ENCODE measurements around the gene NKD2. TPM values are rescaled to one million over a fixed set of nuclear protein-coding genes. Genes with fewer than 3 reads are reported as not detected.

NKD2 gene
- total RNA-seq, 1 donor from 2014 or later = 1.7 TPM

DNA sequence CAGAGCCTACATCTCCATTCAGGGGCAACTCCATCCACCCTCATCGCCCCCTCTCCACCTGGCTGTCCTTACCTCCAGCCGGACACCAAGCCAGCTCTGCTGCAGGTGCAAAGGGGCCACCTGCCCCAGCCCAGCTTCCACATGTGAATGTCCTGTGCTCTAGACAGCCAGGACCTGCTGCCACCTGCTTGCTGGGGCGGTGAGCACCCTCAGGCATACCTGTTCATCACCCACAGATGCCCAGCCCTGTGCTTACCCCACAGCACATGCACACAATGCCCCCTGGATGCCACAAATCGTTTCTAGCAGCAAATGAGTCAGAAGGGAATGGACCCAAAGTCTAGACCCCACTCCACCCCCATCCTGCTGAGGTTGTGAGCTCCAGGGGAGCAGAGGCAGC lies 13.3 kb upstream of the NKD2 start:
- TF ChIP-seq, protein P1, sequence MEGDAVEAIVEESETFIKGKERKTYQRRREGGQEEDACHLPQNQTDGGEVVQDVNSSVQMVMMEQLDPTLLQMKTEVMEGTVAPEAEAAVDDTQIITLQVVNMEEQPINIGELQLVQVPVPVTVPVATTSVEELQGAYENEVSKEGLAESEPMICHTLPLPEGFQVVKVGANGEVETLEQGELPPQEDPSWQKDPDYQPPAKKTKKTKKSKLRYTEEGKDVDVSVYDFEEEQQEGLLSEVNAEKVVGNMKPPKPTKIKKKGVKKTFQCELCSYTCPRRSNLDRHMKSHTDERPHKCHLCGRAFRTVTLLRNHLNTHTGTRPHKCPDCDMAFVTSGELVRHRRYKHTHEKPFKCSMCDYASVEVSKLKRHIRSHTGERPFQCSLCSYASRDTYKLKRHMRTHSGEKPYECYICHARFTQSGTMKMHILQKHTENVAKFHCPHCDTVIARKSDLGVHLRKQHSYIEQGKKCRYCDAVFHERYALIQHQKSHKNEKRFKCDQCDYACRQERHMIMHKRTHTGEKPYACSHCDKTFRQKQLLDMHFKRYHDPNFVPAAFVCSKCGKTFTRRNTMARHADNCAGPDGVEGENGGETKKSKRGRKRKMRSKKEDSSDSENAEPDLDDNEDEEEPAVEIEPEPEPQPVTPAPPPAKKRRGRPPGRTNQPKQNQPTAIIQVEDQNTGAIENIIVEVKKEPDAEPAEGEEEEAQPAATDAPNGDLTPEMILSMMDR (IDR thresholded peaks at IDR 0.05; ENCODE audit: insufficient read depth, low read length, poor library complexity, severe bottlenecking) = no peak
- H3K27me3 ChIP-seq (ENCODE audit: control insufficient read depth, insufficient read depth, low read length) = peaks cover 30% of the 10 kb centered on the region
- H3K4me3 ChIP-seq (ENCODE audit: low read depth, low read length) = no peak overlapping the region
- no peak for DNase-seq (ENCODE audit: low read depth)
- H3K36me3 ChIP-seq (ENCODE audit: control insufficient read depth, insufficient read depth, low read length) = no peaks in the 10 kb centered on the region

DNA sequence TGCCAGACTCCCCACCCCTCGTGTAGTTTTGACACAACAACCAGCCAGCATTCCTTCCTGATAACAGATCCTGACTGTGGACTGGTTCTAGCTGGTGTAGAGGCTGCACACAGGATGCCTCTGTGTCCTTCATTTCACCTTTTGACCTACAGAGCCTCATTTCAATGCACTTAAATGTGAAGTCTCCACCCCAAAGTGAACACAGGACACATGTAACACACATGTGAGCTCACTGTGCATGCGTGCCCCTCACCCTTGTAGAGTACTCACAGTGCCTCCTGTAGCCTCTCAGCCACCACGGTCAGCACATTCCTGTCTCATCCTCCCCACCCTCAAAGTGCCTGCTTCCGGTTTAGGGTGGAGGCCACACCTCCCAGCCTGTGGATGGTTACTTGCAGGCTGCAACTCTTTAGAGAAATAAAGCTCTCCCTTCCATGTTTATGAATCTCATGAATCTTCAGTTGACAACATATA lies 11.6 kb upstream of the NKD2 start:
- TF ChIP-seq, protein P1 (IDR thresholded peaks at IDR 0.05; ENCODE audit: insufficient read depth, low read length, poor library complexity, severe bottlenecking) = no peak
- Histone ChIP-seq H3K36me3 (ENCODE audit: control insufficient read depth, insufficient read depth, low read length) (no peaks in the 10 kb centered on the region), H3K27me3 (ENCODE audit: control insufficient read depth, insufficient read depth, low read length) (peaks cover 35% of the 10 kb centered on the region), H3K4me3 (ENCODE audit: low read depth, low read length) (no peak overlapping the region)
- DNase-seq (ENCODE audit: low read depth) = no peak

DNA sequence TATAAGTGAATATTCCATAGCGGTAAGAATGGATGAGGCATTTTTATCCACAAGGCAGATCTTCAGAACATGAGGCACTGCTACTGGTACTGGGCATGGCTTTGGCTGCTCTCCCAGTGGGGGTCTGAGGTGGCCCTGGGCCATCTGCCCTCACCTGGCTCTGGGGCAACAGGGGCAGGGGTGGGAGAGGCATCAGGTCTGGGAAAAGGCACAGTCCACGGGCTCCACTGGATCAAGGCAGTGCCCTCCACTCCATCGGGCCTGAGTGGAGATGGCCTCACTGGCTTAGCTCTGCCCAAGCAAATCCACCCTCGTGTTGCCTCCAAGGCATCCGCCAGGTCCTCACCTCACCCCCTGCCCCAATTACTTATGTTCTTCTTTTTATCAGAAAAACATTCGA lies 10.9 kb upstream of the NKD2 start:
- Histone ChIP-seq H3K4me3 (ENCODE audit: low read depth, low read length) (no peak overlapping the region), H3K36me3 (ENCODE audit: control insufficient read depth, insufficient read depth, low read length) (no peaks in the 10 kb centered on the region), H3K27me3 (ENCODE audit: control insufficient read depth, insufficient read depth, low read length) (peaks cover 35% of the 10 kb centered on the region)
- TF ChIP-seq, protein P1 (IDR thresholded peaks at IDR 0.05; ENCODE audit: insufficient read depth, low read length, poor library complexity, severe bottlenecking) = no peak
- no peak for DNase-seq (ENCODE audit: low read depth)

DNA sequence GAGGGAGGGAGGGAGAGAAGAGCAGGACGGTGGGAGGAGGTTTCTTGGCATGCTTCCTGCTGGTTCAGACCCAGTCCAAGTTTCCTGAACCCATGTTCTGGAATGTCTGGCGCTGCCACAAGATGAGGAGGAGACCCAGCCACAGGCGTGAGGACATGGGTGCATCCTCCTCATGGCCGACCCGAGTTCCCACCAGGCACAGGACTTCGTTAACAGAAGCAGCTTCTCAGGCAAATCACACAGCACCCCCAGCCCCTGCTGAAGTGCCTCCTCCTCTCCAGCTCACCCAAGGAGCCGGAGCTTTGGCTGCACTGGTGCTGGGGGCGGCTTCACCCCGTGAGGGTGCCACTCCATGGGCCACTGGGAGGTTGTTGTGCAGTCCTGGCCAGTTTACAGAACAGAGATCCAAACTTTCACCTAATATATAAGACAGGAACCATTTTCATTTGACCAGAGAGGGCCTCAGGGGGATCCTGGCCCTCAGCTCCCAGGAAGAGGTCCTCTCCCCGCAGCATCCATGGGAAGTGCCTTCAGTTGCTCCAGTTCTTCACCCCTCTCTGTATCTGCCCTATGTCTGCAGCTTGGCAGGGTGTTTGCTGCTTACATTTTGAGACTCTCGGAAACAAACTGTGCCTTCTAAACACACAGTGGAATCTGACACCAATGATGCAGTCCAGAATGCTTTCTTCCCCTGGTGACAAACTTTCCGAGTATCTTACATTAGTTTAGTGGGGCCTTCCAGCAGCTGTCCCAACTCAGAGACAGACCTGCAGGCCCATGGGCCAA lies 10.2 kb upstream of the NKD2 start:
- Histone ChIP-seq H3K36me3 (ENCODE audit: control insufficient read depth, insufficient read depth, low read length) (no peaks in the 10 kb centered on the region), H3K4me3 (ENCODE audit: low read depth, low read length) (no peak overlapping the region), H3K27me3 (ENCODE audit: control insufficient read depth, insufficient read depth, low read length) (peaks cover 35% of the 10 kb centered on the region)
- TF ChIP-seq, protein P1 (IDR thresholded peaks at IDR 0.05; ENCODE audit: insufficient read depth, low read length, poor library complexity, severe bottlenecking) = no peak
- DNase-seq (ENCODE audit: low read depth) = no peak

DNA sequence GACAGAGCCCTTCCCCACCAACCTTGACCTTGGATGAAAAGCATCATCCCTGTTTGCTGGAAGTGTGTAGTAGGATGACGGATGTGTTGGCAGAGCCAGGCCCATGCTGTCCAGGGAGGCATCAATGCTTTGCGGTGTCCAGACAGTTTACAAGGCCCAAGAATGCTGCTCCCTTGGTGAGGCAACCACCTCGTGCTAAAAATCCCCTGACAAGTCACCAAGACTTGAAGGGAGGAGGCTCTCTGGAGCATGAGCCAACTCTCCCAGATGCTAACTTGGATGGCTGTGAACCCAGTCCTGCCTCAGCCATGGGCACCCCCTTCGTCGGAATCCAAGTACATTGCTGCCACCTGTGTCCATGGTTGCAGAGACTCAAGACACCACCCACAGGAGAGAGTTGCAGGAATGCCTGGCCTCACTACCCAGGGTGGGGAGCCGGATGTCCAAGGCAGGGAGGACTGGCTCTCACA lies 9.5 kb upstream of the NKD2 start:
- no peak overlapping the region for H3K4me3 ChIP-seq (ENCODE audit: low read depth, low read length)
- TF ChIP-seq, protein P1 (IDR thresholded peaks at IDR 0.05; ENCODE audit: insufficient read depth, low read length, poor library complexity, severe bottlenecking) = no peak
- DNase-seq (ENCODE audit: low read depth) = no peak
- H3K27me3 ChIP-seq (ENCODE audit: control insufficient read depth, insufficient read depth, low read length) = peaks cover 40% of the 10 kb centered on the region
- H3K36me3 ChIP-seq (ENCODE audit: control insufficient read depth, insufficient read depth, low read length) = no peaks in the 10 kb centered on the region
